WTC11 (cell line): ENCODE results near the gene LPAR2. TPM values are rescaled to one million over a fixed set of nuclear protein-coding genes. Genes with fewer than 3 reads are reported as not detected.

Experiments used
- ARID4B ChIP-seq: sonication (generic); formaldehyde crosslinking; IDR thresholded peaks from 2 replicates; pipeline ENCODE4 v1.8.0; 2023; ENCODE audit warnings: missing genetic modification reagents, mild to moderate bottlenecking, borderline replicate concordance
- CREB1 ChIP-seq: sonication (generic); formaldehyde crosslinking; IDR thresholded peaks from 2 replicates; pipeline ENCODE4 v1.8.0; 2023; ENCODE audit warnings: mild to moderate bottlenecking, missing genetic modification reagents
- E2F4 ChIP-seq: sonication (generic); formaldehyde crosslinking; IDR thresholded peaks from 2 replicates; pipeline ENCODE4 v1.8.1; 2022; ENCODE audit warnings: low read depth, mild to moderate bottlenecking, moderate library complexity, missing genetic modification reagents, borderline replicate concordance
- ELF4 ChIP-seq: sonication (generic); formaldehyde crosslinking; IDR thresholded peaks from 2 replicates; pipeline ENCODE4 v1.8.1; 2022; ENCODE audit warnings: low read depth, mild to moderate bottlenecking, moderate library complexity, missing genetic modification reagents
- IRF2 ChIP-seq: sonication (generic); formaldehyde crosslinking; IDR thresholded peaks from 2 replicates; pipeline ENCODE4 v1.8.0; 2022; ENCODE audit warnings: low read depth, missing genetic modification reagents, borderline replicate concordance
- NFYB ChIP-seq: sonication (generic); formaldehyde crosslinking; conservative IDR thresholded peaks from 2 replicates; pipeline ENCODE4 v1.8.0; 2022; ENCODE audit warnings: low read depth, missing genetic modification reagents
- NR2C2 ChIP-seq: sonication (generic); formaldehyde crosslinking; IDR thresholded peaks from 2 replicates; pipeline ENCODE4 v1.8.0; 2022; ENCODE audit warnings: mild to moderate bottlenecking, missing genetic modification reagents
- PRRX2 ChIP-seq: fragments of 250-450 bp; sonication (Bioruptor Pico); IDR thresholded peaks from 2 replicates; pipeline ENCODE4 v1.8.0; 2021; ENCODE audit warnings: mild to moderate bottlenecking
- RELA ChIP-seq: sonication (generic); formaldehyde crosslinking; IDR thresholded peaks from 2 replicates; pipeline ENCODE4 v1.8.1; 2022; ENCODE audit warnings: missing genetic modification reagents, mild to moderate bottlenecking, borderline replicate concordance
- SOX15 ChIP-seq: fragments of 250-450 bp; sonication (Bioruptor Pico); IDR thresholded peaks from 2 replicates; pipeline ENCODE4 v1.9.0; 2021; ENCODE audit warnings: mild to moderate bottlenecking
- TEAD4 ChIP-seq: sonication (generic); formaldehyde crosslinking; IDR thresholded peaks from 2 replicates; pipeline ENCODE4 v1.8.0; 2022; ENCODE audit warnings: mild to moderate bottlenecking, missing genetic modification reagents
- ZNF138 ChIP-seq: sonication (generic); formaldehyde crosslinking; conservative IDR thresholded peaks from 2 replicates; pipeline ENCODE4 v1.8.1; 2022; ENCODE audit warnings: mild to moderate bottlenecking, moderate library complexity, missing genetic modification reagents
- ZNF232 ChIP-seq: sonication (generic); formaldehyde crosslinking; IDR thresholded peaks from 2 replicates; pipeline ENCODE4 v1.8.0; 2022; ENCODE audit warnings: mild to moderate bottlenecking, missing genetic modification reagents
- ZNF416 ChIP-seq: fragments of 250-450 bp; sonication (Bioruptor Pico); IDR thresholded peaks from 2 replicates; pipeline ENCODE4 v1.9.0; 2021; ENCODE audit warnings: mild to moderate bottlenecking, inconsistent platforms
- ZNF532 ChIP-seq: fragments of 250-450 bp; sonication (Bioruptor Pico); IDR thresholded peaks from 2 replicates; pipeline ENCODE4 v1.9.0; 2021; ENCODE audit warnings: mild to moderate bottlenecking, borderline replicate concordance
- total RNA-seq: library from RNA; stranded (reverse); gene quantifications from 3 replicates; pipeline ENCODE4 v1.2.3, GENCODE V29; 2021
- TF ChIP-seq, protein P1 (sequence below): sonication (generic); formaldehyde crosslinking; IDR thresholded peaks from 2 replicates; pipeline ENCODE4 v1.8.1; 2023; ENCODE audit warnings: mild to moderate bottlenecking, missing genetic modification reagents
- TF ChIP-seq, protein P2 (sequence below): sonication (generic); formaldehyde crosslinking; IDR thresholded peaks from 2 replicates; pipeline ENCODE4 v1.8.0; 2023; ENCODE audit warnings: mild to moderate bottlenecking, missing genetic modification reagents
- TF ChIP-seq, protein P3 (sequence below): sonication (generic); formaldehyde crosslinking; IDR thresholded peaks from 2 replicates; pipeline ENCODE4 v1.8.0; 2022; ENCODE audit warnings: mild to moderate bottlenecking, missing genetic modification reagents
- TF ChIP-seq, protein P4 (sequence below): fragments of 250-450 bp; sonication (Bioruptor Pico); IDR thresholded peaks from 2 replicates; pipeline ENCODE4 v1.9.0; 2021; ENCODE audit warnings: mild to moderate bottlenecking

Gene LPAR2
- total RNA-seq, 1 experiment from 2014 or later: 44.5 TPM

- TF ChIP-seq RELA (CRISPR knock-in tag): no peak
- no peak for TF ChIP-seq ZNF138 (CRISPR knock-in tag)
- TF ChIP-seq, protein P1, sequence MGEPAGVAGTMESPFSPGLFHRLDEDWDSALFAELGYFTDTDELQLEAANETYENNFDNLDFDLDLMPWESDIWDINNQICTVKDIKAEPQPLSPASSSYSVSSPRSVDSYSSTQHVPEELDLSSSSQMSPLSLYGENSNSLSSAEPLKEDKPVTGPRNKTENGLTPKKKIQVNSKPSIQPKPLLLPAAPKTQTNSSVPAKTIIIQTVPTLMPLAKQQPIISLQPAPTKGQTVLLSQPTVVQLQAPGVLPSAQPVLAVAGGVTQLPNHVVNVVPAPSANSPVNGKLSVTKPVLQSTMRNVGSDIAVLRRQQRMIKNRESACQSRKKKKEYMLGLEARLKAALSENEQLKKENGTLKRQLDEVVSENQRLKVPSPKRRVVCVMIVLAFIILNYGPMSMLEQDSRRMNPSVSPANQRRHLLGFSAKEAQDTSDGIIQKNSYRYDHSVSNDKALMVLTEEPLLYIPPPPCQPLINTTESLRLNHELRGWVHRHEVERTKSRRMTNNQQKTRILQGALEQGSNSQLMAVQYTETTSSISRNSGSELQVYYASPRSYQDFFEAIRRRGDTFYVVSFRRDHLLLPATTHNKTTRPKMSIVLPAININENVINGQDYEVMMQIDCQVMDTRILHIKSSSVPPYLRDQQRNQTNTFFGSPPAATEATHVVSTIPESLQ (CRISPR knock-in tag): no peak
- TF ChIP-seq, protein P2, sequence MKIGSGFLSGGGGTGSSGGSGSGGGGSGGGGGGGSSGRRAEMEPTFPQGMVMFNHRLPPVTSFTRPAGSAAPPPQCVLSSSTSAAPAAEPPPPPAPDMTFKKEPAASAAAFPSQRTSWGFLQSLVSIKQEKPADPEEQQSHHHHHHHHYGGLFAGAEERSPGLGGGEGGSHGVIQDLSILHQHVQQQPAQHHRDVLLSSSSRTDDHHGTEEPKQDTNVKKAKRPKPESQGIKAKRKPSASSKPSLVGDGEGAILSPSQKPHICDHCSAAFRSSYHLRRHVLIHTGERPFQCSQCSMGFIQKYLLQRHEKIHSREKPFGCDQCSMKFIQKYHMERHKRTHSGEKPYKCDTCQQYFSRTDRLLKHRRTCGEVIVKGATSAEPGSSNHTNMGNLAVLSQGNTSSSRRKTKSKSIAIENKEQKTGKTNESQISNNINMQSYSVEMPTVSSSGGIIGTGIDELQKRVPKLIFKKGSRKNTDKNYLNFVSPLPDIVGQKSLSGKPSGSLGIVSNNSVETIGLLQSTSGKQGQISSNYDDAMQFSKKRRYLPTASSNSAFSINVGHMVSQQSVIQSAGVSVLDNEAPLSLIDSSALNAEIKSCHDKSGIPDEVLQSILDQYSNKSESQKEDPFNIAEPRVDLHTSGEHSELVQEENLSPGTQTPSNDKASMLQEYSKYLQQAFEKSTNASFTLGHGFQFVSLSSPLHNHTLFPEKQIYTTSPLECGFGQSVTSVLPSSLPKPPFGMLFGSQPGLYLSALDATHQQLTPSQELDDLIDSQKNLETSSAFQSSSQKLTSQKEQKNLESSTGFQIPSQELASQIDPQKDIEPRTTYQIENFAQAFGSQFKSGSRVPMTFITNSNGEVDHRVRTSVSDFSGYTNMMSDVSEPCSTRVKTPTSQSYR (CRISPR knock-in tag): no peak
- no peak for TF ChIP-seq NR2C2 (CRISPR knock-in tag)
- TF ChIP-seq ZNF416 (CRISPR knock-in tag): no peak
- 0 out of 2 replicates have a peak, but pooled peaks have one; percentile 23 for TF ChIP-seq ARID4B (CRISPR knock-in tag)
- TF ChIP-seq PRRX2 (CRISPR knock-in tag): no peak
- no peak; the same call in 1 of the 2 replicates for TF ChIP-seq E2F4
- TF ChIP-seq, protein P3, sequence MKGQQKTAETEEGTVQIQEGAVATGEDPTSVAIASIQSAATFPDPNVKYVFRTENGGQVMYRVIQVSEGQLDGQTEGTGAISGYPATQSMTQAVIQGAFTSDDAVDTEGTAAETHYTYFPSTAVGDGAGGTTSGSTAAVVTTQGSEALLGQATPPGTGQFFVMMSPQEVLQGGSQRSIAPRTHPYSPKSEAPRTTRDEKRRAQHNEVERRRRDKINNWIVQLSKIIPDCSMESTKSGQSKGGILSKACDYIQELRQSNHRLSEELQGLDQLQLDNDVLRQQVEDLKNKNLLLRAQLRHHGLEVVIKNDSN (CRISPR knock-in tag): peak; percentile 37; the same call in 1 of the 2 replicates
- no peak for TF ChIP-seq ZNF532 (CRISPR knock-in tag)
- TF ChIP-seq TEAD4 (CRISPR knock-in tag): no peak
- no peak for TF ChIP-seq CREB1 (CRISPR knock-in tag)
- TF ChIP-seq IRF2 (CRISPR knock-in tag): no peak
- no peak for TF ChIP-seq SOX15 (CRISPR knock-in tag)
- TF ChIP-seq, protein P4, sequence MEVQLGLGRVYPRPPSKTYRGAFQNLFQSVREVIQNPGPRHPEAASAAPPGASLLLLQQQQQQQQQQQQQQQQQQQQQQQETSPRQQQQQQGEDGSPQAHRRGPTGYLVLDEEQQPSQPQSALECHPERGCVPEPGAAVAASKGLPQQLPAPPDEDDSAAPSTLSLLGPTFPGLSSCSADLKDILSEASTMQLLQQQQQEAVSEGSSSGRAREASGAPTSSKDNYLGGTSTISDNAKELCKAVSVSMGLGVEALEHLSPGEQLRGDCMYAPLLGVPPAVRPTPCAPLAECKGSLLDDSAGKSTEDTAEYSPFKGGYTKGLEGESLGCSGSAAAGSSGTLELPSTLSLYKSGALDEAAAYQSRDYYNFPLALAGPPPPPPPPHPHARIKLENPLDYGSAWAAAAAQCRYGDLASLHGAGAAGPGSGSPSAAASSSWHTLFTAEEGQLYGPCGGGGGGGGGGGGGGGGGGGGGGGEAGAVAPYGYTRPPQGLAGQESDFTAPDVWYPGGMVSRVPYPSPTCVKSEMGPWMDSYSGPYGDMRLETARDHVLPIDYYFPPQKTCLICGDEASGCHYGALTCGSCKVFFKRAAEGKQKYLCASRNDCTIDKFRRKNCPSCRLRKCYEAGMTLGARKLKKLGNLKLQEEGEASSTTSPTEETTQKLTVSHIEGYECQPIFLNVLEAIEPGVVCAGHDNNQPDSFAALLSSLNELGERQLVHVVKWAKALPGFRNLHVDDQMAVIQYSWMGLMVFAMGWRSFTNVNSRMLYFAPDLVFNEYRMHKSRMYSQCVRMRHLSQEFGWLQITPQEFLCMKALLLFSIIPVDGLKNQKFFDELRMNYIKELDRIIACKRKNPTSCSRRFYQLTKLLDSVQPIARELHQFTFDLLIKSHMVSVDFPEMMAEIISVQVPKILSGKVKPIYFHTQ (CRISPR knock-in tag): no peak
- no peak for TF ChIP-seq ZNF232 (CRISPR knock-in tag)
- no peak for TF ChIP-seq ELF4 (CRISPR knock-in tag)
- peak; percentile 93 for TF ChIP-seq NFYB (CRISPR knock-in tag)
Measured at GRCh38 chr19:19668230-19669012, 40.4 kb upstream of the LPAR2 start, which contains the start of gene ZNF101 (continued).
